GM10847 (cell line): ENCODE data around the gene TLE2.

Experiments
- POLR2A ChIP-seq: IDR thresholded peaks from 2 replicates; pipeline ENCODE4 v1.6.1; 2011; ENCODE audit not compliant: insufficient read length; ENCODE audit errors: extremely low read depth

The TLE2 gene

GRCh38 chr19:3013263-3013725 is 15.8 kb downstream of the TLE2 start:
- no peak for TF ChIP-seq POLR2A

DNA sequence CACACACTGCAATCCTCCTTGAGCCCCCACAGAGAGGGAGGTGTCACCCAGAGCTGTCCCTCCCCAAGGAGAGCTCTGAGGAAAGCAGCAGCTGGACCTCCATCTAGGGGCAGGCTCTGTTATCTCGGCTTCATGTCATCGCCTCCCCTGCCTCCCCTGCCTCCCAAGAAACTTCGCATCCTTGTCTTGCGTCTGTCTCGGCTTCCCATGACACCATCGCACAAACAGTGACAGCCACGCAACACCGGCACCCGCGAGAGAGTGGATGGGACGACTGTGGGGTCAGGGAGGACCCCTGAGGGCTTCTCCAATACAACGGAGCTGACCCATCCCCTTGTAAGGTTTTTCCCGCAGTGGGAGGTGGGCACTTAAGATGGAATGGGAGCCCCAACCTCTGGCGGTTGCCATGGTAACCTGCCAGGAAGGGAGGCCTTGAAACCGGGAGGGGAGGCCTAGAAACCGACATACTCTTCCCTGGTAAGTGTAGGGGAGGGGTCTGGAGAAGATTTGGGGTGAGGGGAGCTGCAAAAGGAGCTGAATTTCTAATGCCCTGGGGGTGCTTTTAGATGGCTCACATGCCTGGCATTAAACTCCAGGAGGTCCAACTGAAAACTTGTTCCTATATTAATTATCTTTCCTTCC is 16.3 kb downstream of the TLE2 start:
- TF ChIP-seq POLR2A: no peak

GRCh38 chr19:3010871-3011270 is 18.2 kb downstream of the TLE2 start:
- no peak for TF ChIP-seq POLR2A

DNA sequence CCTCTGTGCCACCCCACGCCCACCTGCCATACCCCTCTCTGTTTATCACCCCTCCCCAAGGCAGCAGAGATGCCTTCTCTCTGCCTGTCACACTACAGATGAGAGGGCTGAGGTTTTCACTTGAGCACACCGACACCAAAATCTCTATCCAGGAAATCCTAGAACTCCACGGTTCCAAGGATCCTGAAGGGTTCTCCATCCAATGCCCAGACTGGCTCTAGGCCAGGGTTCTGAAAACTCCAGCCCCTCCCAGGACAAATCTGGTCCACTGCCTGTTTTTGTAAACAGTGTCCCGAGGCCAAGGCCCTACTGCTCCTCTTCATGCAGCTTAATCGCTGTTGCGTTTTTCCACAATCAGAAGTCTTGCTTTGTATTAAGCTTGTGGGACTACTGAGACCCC is 20.1 kb downstream of the TLE2 start:
- no peak for TF ChIP-seq POLR2A

GRCh38 chr19:3007975-3008374 is 21.1 kb downstream of the TLE2 start:
- no peak for TF ChIP-seq POLR2A

- TF ChIP-seq POLR2A: no peak
Measured at GRCh38 chr19:3006075-3006767, 22.9 kb downstream of the TLE2 start.

- TF ChIP-seq POLR2A: no peak
Measured at GRCh38 chr19:3005345-3005744, 23.7 kb downstream of the TLE2 start.

DNA sequence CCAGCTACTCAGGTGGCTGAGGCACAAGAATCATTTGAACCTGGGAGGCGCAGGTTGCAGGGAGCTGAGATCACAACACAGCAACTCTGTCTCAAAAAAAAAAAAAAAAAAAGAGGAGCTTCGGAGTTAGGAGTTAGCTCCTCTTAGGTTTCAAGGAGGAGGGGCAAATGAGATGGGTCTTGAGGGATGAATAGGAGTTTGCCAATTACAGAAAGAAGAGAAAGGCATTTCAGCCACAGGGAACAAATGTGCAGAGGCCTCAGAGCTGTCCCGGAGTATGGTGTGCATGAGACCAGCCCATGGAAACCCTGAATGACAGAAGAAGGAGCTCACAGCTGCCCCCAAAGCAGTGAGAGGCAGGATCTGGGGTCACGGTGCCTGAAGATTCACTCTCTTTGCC is 24.6 kb downstream of the TLE2 start:
- no peak for TF ChIP-seq POLR2A

- TF ChIP-seq POLR2A: no peak
Measured at GRCh38 chr19:3003046-3003445, 26.0 kb downstream of the TLE2 start.

GRCh38 chr19:3001235-3001800 is 27.8 kb downstream of the TLE2 start:
- TF ChIP-seq POLR2A: no peak

DNA sequence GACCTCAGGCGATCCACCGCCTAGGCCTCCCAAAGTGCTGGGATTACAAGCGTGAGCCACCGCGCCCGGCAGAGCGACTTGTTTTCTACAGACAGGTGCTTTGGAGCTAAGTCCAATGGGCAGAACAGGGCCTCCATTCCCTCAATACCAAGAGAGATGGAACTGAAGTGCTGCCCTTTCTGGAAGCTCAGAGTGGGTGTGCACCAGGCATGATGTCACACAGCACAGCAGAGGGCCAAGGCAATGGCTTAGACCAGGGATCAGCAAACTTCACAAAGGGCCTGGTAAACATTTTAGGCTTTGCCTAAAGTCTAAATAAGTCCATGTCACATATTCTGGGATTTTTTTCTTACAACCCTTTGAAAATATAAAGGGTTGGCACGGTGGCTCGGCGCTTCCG is 30.4 kb downstream of the TLE2 start:
- no peak for TF ChIP-seq POLR2A

DNA sequence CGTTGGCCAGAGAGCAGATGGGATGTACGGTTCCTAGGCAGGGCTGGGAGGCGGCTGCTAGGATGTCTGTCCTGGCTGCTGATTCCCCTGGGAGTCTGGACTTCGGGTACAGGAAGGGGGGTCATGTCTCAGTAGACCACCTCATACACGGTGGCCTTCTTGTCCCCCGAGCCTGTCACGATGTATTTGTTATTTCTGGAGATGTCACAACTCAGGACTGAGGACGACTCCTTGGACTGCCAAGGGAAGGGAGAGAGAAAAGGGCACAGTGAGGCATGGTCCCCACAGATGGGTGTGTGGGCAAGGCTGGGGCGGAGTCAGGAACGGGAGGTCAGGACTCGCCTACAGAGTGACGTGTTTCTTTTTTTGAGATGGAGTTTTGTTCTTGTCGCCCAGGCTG is 31.4 kb downstream of the TLE2 start:
- no peak for TF ChIP-seq POLR2A

DNA sequence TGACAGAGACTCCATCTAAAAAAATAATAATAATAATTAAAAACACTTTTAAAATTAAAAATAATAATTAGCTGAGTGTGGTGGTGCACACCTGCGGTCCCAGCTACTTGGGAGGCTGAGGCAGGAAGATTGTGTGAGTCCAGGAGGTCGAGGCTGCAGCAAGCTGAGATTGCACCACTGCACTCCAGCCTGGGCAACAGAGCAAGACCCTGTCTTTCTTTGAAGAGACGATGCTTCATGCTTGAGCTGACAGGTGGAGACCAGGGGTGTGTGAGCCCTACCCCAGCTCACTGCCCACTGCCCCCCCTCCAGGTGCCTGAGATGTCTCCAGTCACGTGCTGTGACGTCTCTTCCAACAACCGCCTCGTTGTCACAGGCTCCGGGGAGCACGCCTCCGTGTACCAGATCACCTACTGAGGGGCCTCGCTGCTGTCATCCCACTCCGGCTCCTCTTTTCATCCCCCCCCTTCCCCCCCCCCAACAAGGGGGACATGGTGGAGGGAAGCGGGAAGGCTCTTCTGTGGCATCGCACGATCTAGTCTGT is 34.4 kb downstream of the TLE2 start:
- no peak for TF ChIP-seq POLR2A

GRCh38 chr19:2993579-2993978 is 35.5 kb downstream of the TLE2 start:
- TF ChIP-seq POLR2A: no peak

- TF ChIP-seq POLR2A: no peak
Measured at GRCh38 chr19:2992958-2993357, 36.1 kb downstream of the TLE2 start.

DNA sequence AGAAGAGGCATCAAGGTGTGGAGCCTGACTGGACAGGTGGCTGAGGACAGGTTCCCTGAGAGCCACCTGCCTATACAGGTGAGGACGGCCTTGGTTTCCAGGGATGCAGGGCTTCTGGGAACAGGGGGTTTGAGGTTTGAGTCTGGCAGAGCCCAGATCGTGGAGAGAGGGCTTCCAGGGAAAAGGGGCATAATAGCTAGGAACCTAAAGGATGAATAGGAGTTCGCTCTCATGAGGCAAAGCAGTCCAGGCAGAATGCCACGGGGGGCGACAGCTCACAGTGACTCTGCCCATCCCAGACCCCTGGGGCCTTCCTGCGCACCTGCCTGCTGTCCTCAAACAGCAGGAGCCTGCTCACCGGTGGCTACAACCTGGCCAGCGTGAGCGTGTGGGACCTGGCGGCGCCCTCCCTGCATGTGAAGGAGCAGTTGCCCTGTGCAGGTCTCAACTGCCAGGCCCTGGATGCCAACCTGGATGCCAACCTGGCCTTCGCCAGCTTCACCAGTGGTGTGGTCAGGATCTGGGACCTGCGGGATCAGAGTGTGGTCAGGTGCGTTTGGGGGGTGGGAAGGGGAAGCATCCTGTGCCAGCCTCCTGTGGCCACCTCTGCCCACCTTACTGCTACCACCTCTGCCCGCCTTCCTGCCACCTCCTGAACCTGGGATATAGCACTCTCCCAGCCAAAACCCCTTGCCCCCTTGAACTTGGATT is 39.7 kb downstream of the TLE2 start:
- no peak for TF ChIP-seq POLR2A
